Activated CD4-positive, alpha-beta T cell treated with anti-CD3 and anti-CD28 coated beads, Interleukin-2, amount 50 U/mL, for 48 hours (primary cell): ENCODE measurements around the gene HNRNPF.
A peak's percentile ranks its signal among the peaks of the same experiment; 100 is the strongest.
"Not testable (repeated sequence)": the region's sequence is repeated elsewhere in the genome, so short reads cannot be mapped to it uniquely, and the experiment has no call there.

ENCODE experiments used
- DNase-seq, 2 experiments: peaks; one replicate each; pipeline ENCODE4 v3.0.0-alpha.2; 2020

HNRNPF gene

GRCh38 chr10:43408710-43409384 lies at the start of gene HNRNPF:
HNRNPF (minus strand) TSS chr10:43409186; CDS start chr10:43387884, 21,302 bp downstream.
- peak; percentile 93 to 94 for DNase-seq

GRCh38 chr10:43458227-43458626 lies 49.2 kb upstream of the HNRNPF start:
- DNase-seq, result no peak

- not testable (repeated sequence) for DNase-seq
These were observed 47.6 kb upstream of the HNRNPF start for GRCh38 chr10:43456561-43456960.

- not testable (repeated sequence) for DNase-seq
These were observed 45.0 kb upstream of the HNRNPF start for GRCh38 chr10:43454025-43454424.

- DNase-seq, result no peak
These were observed 44.4 kb upstream of the HNRNPF start for GRCh38 chr10:43453266-43453831.

- no peak for DNase-seq
These were observed 43.4 kb upstream of the HNRNPF start for GRCh38 chr10:43452356-43452914.

- no peak for DNase-seq
These were observed 39.8 kb upstream of the HNRNPF start for GRCh38 chr10:43448742-43449141.

- DNase-seq, result not testable (repeated sequence)
These were observed 37.4 kb upstream of the HNRNPF start for GRCh38 chr10:43446219-43447017.

GRCh38 chr10:43444897-43445466 lies 36.0 kb upstream of the HNRNPF start:
- no peak for DNase-seq

- no peak for DNase-seq
These were observed 35.3 kb upstream of the HNRNPF start for GRCh38 chr10:43444323-43444722.

GRCh38 chr10:43440463-43441134 lies 31.6 kb upstream of the HNRNPF start:
- DNase-seq, result no peak

- DNase-seq, result no peak
These were observed 28.3 kb upstream of the HNRNPF start for GRCh38 chr10:43437141-43437870.

GRCh38 chr10:43436291-43437140 lies 27.5 kb upstream of the HNRNPF start, which contains the start of gene ZNF487:
ZNF487 (plus strand) TSS chr10:43437111; CDS start chr10:43475814, 38,703 bp downstream.
- peak; percentile 89 to 92 for DNase-seq

- DNase-seq, result no peak
These were observed 22.1 kb upstream of the HNRNPF start for GRCh38 chr10:43430926-43431663.

GRCh38 chr10:43427166-43427825 lies 18.3 kb upstream of the HNRNPF start:
- peak; percentile 52 to 62 for DNase-seq

- DNase-seq, result not testable (repeated sequence)
These were observed 17.5 kb upstream of the HNRNPF start for GRCh38 chr10:43426476-43426875.

- DNase-seq, result no peak
These were observed 15.4 kb upstream of the HNRNPF start for GRCh38 chr10:43424416-43424815.

GRCh38 chr10:43421944-43422343 lies 13.0 kb upstream of the HNRNPF start:
- peak in 1 of 2 experiments; percentile 6 for DNase-seq

- DNase-seq, result no peak
These were observed 12.5 kb upstream of the HNRNPF start for GRCh38 chr10:43421519-43421918.

GRCh38 chr10:43421201-43421507 lies 12.2 kb upstream of the HNRNPF start:
- DNase-seq, result no peak
